Endothelial cell (in vitro differentiated cells): ENCODE results near the gene VN1R4. TPM values are rescaled to one million over a fixed set of nuclear protein-coding genes. Genes with fewer than 3 reads are reported as not detected.
A peak's percentile ranks its signal among the peaks of the same experiment; 100 is the strongest.
"Not testable (repeated sequence)": the region's sequence is repeated elsewhere in the genome, so short reads cannot be mapped to it uniquely, and the experiment has no call there.

Experiments
- DNase-seq: peaks from one replicate; pipeline ENCODE4 v3.0.0; 2021; ENCODE audit warnings: low spot score
- H3K27ac Mint-ChIP-seq: one replicate; pipeline ENCODE4 v1.8.0; 2021; ENCODE audit warnings: mixed read lengths, inconsistent platforms; ENCODE audit not compliant: unreplicated experiment
- H3K27me3 Mint-ChIP-seq: one replicate; pipeline ENCODE4 v1.8.0; 2021; ENCODE audit warnings: mild to moderate bottlenecking, moderate library complexity, mixed read lengths, inconsistent platforms; ENCODE audit not compliant: unreplicated experiment
- H3K36me3 Mint-ChIP-seq: one replicate; pipeline ENCODE4 v1.8.0; 2021; ENCODE audit warnings: mild to moderate bottlenecking, low read depth, mixed read lengths, inconsistent platforms; ENCODE audit not compliant: unreplicated experiment
- H3K4me1 Mint-ChIP-seq: one replicate; pipeline ENCODE4 v1.8.0; 2021; ENCODE audit warnings: mild to moderate bottlenecking, mixed read lengths, inconsistent platforms; ENCODE audit not compliant: unreplicated experiment
- H3K4me3 Mint-ChIP-seq: one replicate; pipeline ENCODE4 v1.8.0; 2021; ENCODE audit warnings: mild to moderate bottlenecking, mixed read lengths, inconsistent platforms; ENCODE audit not compliant: unreplicated experiment
- H3K9me3 Mint-ChIP-seq: one replicate; pipeline ENCODE4 v1.8.0; 2021; ENCODE audit warnings: mixed read lengths, inconsistent platforms; ENCODE audit not compliant: unreplicated experiment
- CTCF ChIP-seq: fragments of 200-600 bp; sonication (generic); IDR thresholded peaks from one replicate; pipeline ENCODE4 v1.5.0; 2021; ENCODE audit warnings: antibody characterized with exemption; ENCODE audit not compliant: unreplicated experiment
- total RNA-seq: library from RNA; stranded (reverse); fragmentation: NEBNext Ultra II Directional; extraction: Animal tissue kit (Norgen Biotek cat#: 25700); gene quantifications from one replicate; pipeline ENCODE4 v1.2.1, GENCODE V29; 2021; ENCODE audit not compliant: unreplicated experiment

VN1R4 gene
- total RNA-seq, 1 donor from 2014 or later, result not detected

DNA sequence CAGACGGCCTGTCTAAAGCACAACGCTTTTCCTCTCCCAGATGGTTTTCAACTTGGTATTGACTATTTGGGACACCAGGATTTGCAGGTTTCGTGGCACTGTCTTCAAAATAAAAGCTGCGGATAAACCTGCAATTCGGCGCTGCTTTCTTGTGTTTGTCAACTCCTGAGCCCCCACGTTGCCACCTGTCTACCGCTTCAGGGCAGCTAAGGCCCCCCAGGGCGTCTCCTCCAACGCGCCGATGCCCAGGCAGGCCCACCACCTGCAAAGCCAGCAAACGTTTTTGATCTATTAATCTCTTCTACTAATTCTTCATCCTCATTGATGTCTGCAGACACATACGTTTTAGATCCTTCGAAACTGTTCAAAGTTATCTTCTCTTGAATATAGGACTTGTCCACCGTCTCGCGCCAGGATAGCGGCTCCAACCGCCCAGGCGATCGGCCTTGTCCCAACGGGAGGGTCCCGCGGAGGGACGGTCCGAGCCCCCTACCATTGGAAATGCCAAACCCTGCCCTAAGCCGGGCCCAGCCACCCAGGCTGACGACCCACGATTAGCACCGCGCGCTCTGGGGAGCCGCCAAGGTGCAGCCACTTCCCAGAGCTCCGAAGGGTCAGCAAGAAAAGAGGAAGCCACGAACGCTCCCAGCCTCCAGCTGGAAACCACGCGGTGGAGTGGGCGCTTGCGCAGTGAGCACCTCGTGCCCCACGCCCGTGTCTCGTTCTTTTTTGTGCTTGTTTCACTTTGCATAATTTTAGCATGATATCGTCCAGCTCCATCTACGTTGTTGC, 23.4 kb upstream of the VN1R4 start:
- peaks cover 2% of the 10 kb centered on the region for H3K27me3 Mint-ChIP-seq
- peak overlapping the region; percentile 43 for H3K4me3 Mint-ChIP-seq
- no peak for DNase-seq
- no peak for TF ChIP-seq CTCF
- H3K4me1 Mint-ChIP-seq, result no peaks in the 10 kb centered on the region
- H3K36me3 Mint-ChIP-seq, result peaks cover 15% of the 10 kb centered on the region
- H3K9me3 Mint-ChIP-seq, result peaks cover 28% of the 10 kb centered on the region
- H3K27ac Mint-ChIP-seq, result no peak overlapping the region

DNA sequence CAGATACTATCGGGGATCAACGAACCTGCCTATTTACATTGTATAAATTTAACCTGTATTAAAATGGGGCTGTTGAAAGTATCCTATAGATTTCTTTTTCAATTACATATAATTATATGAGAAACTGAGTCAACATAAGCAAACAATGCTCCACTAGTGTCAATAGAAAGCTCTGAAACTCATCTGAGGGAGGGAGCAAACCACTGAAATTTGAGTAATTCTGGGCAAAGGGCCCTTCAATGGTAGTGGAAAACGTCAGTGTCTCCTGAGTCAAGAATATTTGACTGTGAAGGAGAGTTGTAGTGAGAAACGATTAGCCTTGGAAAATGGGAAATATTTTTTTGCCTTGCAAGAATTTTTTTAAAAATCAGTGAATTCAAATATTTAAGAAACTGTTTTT, 17.6 kb upstream of the VN1R4 start:
- Mint-ChIP-seq H3K27me3 (peaks cover 2% of the 10 kb centered on the region), H3K27ac (no peak overlapping the region), H3K4me1 (no peaks in the 10 kb centered on the region), H3K9me3 (peaks cover 9% of the 10 kb centered on the region), H3K36me3 (peaks cover 3% of the 10 kb centered on the region), H3K4me3 (no peak overlapping the region)
- no peak for TF ChIP-seq CTCF
- DNase-seq, result no peak

- not testable (repeated sequence) for H3K27ac Mint-ChIP-seq, H3K36me3 Mint-ChIP-seq, H3K4me3 Mint-ChIP-seq, H3K9me3 Mint-ChIP-seq, H3K27me3 Mint-ChIP-seq, H3K4me1 Mint-ChIP-seq
- peak; percentile 17 for DNase-seq
Observed at GRCh38 chr19:53281947-53282346, 14.4 kb upstream of the VN1R4 start.

GRCh38 chr19:53275480-53275879, 8.0 kb upstream of the VN1R4 start:
- no peak for DNase-seq
- Mint-ChIP-seq H3K27ac (no peak overlapping the region), H3K36me3 (peaks cover 24% of the 10 kb centered on the region), H3K4me1 (no peaks in the 10 kb centered on the region), H3K27me3 (peaks cover 11% of the 10 kb centered on the region), H3K4me3 (no peak overlapping the region), H3K9me3 (peaks cover 36% of the 10 kb centered on the region)
- TF ChIP-seq CTCF, result no peak

- DNase-seq, result no peak
- Mint-ChIP-seq H3K36me3 (peaks cover 29% of the 10 kb centered on the region), H3K4me3 (peak overlapping the region; percentile 35), H3K27me3 (peaks cover 12% of the 10 kb centered on the region), H3K9me3 (peaks cover 37% of the 10 kb centered on the region), H3K27ac (no peak overlapping the region), H3K4me1 (no peaks in the 10 kb centered on the region)
- no peak for TF ChIP-seq CTCF
Observed at GRCh38 chr19:53272044-53272443, 4.5 kb upstream of the VN1R4 start.

DNA sequence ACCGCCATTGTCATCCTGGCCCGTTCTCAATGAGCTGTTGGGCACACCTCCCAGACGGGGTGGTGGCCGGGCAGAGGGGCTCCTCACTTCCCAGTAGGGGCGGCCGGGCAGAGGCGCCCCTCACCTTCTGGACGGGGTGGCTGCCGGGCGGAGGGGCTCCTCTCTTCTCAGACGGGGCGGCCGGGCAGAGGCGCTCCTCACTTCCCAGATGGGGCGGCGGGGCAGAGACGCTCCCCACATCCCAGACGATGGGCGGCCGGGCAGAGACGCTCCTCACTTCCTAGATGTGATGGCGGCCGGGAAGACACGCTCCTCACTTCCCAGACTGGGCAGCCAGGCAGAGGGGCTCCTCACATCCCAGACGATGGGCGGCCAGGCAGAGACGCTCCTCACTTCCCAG, 2.3 kb upstream of the VN1R4 start:
- Mint-ChIP-seq H3K36me3 (peaks cover 33% of the 10 kb centered on the region), H3K9me3 (peaks cover 29% of the 10 kb centered on the region), H3K27me3 (peaks cover 11% of the 10 kb centered on the region)
- not testable (repeated sequence) for DNase-seq, H3K4me1 Mint-ChIP-seq, H3K27ac Mint-ChIP-seq, H3K4me3 Mint-ChIP-seq

DNA sequence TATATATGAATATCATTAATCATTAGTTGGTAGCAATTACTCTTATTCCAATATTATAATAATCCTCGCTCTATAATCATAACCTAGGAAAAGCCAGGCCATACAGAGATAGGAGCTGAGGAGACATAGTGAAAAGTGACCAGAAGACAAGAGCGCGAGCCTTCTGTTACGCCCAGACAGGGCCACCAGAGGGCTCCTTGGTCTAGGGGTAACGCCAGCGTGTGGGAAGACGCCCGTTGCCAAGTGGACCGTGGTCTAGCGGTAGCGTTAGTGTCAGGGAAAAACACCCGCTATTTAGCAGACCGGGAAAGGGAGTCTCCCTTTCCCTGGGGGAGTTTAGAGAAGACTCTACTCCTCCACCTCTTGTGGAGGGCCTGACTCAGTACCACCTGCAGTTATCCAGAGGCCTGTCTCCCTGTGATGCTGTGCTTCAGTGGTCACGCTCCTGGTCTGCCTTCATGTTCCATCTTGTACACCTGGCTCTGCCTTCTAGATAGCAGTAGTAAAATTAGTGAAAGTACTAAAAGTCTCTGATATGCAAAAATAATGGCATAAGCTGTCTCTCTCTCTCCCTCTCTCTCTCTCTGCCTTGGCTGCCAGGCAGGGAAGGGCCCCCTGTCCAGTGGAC, 9.7 kb downstream of the VN1R4 start, which contains the start of gene VN1R2:
Gene VN1R2, plus strand, starts transcription at position 578 of the 628 bp plus-strand sequence. CDS start 84 bp downstream, outside the sequence.
- H3K27me3 Mint-ChIP-seq, H3K27ac Mint-ChIP-seq, H3K4me3 Mint-ChIP-seq, DNase-seq, H3K9me3 Mint-ChIP-seq, H3K4me1 Mint-ChIP-seq: not testable (repeated sequence)
- H3K36me3 Mint-ChIP-seq, result peaks cover 15% of the 10 kb centered on the region
